8988T (cell line): ENCODE data around the gene F2RL2.
"Not testable (repeated sequence)": the region's sequence is repeated elsewhere in the genome, so short reads cannot be mapped to it uniquely, and the experiment has no call there.

Source experiments
- DNase-seq: peaks from one replicate; pipeline ENCODE4 v3.0.0; 2011

Gene F2RL2

DNA sequence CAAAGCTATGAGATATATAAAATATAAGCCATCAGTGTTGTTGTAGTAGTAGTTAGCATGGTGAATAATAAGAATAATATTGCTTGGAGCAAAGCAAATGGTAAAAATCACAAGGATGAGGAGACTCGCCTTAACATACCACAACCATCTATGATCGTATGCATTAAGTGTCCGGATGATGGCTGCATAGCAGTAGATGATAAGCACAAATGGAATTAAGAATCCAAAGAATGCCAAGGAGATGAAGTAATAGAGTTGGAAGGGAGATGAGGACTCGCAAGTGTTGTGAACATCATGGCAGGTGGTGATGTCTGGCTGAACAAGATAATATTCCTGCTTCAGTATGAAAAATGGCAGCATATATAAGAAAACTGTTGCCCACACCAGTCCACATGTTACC, 5.5 kb downstream of the F2RL2 start:
- DNase-seq: peak; percentile 14

DNA sequence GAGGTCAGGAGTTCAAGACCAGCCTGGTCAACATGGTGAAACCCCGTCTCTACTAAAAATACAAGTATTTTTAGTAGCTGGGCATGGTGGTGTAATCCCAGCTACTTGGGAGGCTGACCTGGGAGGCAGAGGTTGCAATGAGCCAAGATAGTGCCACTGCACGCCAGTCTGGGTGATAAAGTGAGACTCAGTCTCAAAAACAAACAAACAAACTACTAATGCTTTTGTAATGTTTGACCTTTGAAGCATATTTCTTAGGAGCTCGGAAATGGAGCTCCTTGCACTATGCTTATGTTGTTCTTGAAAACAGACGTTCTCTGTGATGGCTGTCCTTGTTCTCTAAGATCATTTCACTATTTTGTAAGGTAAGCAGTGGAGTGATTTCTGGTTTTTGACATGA, 6.0 kb downstream of the F2RL2 start:
- DNase-seq: no peak

DNA sequence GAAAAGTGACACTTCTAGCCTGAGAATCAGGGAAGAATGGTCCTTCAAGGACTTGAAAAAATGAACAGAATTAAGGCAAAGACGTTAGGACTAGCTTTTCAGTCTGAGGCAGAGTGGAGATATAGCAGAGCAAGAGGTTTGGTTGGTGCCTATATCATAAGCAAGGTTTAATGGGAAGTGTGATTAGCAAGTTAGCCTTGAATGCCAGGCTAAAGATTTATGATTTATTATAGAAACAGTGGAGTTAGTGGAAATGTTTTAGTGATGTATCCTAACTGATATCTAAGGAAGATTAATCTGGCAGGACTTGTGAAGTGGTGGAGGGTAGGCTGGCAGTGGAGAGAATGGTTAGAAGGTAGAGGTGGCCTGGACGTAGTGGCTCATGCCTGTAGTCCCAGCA, 7.0 kb downstream of the F2RL2 start:
- DNase-seq: no peak

DNA sequence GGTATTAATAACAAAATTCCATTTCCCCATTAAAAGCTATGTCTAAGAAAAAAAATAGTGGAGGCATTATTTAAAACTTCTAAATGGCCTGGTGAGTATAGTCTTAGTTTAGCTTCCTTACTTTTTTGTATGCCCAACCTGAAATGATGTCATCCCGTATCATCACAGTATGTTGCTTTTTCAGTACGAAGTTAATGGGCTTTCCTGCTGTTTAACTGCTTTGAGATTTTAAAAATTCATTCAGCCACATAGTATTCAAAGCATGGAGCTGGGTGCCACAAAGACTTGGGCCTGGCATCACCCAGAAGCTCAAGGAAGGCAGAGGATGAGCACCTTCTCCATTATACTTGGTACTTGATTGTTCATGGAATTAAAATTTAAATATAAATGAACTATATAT, 7.4 kb downstream of the F2RL2 start:
- no peak for DNase-seq

DNA sequence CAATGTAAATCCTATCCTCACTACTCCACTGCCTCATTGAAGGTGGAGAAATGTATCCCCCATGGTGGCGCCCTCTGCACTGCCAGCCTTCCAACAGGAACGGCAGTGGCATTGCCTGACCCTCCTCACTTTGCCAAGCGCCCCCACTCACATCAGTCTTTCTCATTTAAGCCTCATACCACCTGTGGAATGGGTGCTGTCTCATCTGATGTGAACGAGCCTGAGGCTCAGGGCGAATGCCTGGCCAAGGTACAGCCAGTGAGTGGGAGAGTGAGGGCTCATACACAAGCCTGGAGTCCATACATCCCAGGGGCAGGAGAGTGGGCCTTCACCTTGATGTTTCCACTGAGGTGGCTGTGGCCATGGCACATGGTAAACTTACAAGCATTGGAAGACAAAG, 10.3 kb downstream of the F2RL2 start:
- DNase-seq: no peak

DNA sequence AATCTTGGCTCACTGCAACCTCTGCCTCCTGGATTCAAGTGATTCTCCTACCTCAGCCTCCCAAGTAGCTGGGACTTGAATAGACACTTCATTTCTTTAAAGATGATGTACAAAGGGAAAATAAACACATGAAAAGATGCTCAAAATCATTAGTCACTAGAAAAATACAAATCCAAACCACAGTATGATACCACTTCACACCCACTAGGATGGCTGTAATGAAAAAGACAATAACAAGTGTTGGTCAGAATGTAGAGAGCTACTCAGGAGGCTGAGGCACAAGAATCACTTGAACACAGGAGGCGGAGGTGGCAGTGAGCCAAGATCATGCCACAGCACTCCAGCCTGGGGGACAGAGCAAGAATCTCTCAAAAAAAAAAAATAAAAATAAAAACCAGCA, 13.0 kb downstream of the F2RL2 start:
- DNase-seq: no peak

DNA sequence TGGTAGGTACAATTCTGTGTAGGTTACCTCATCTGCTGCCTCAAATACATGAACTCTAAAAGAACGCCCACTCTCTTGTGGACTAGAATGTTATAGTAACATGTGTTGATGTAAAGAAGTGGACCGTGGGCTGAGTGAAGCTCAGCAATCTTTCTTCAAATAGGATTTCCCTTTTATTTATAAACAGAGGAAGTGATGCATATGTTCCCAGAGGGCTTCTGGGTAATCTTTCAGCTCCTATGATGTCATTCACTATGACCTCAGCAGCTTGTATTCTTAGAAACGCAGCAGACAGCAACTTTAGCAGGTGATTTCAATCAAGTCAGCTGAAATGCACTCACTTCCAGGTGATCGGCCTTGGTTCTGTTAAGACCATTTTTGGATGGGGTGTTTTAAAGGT, 14.4 kb downstream of the F2RL2 start:
- no peak for DNase-seq

DNA sequence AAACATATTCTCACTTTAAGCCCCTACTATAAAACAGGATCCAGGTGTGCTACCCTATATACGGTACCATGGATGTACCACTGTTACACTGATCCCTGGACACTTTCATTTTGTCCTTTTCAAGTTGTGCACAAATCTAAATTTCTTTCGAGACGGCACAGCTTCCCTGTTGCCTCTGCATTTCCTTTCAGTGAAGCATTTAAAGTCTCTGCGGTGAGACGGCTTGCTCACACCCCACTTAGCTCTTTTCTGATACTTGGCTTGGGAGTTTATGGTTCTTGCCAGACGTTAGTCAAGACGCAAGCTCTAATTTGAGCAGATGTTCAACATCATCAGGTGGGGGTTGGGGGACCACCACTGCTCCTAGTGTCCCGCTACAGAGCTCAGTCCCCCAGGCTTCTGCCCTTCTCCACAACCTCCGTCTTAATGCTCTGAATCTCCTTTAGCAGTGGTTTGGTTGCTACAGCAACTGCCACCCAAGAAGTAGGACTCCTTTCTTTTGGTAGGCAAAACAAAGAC, 15.8 kb downstream of the F2RL2 start:
- DNase-seq: no peak

DNA sequence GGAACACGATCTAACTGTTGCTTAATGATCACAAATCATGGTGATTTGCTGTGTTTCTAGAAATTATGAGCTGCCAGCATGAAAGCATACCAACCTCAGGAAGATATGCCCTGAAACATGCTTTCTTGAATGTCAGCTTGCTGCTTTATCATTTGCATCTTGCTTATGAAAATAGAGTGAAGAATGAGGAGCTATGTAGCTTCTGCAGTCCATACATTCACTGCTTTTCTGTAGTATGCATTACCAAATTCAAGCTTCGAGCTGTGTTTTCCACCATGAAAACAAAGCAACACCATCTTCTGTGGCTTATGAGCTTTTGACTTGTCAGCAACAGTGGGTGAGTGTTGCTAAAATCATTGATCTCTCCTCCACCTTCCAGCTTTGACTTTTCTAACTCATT, 16.5 kb downstream of the F2RL2 start:
- DNase-seq: no peak

DNA sequence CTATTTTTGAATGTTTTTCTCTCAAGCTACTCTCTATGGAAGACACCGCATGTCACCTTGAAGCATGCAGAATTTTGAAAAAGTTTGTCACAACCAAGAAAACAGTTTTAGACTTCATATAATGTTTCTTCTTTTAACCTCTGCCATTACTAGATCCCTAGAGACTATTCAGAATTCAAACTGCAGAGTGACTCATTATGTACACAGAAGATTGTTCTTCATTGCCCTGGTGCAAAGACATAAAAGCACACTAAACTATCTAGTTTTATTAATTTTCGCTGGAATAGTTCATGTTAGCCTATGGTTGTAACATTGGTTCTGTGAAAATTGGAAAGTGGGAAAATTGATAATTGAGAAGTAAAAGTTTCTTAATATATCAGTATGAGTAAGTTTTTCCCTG, 18.4 kb downstream of the F2RL2 start:
- DNase-seq: no peak

DNA sequence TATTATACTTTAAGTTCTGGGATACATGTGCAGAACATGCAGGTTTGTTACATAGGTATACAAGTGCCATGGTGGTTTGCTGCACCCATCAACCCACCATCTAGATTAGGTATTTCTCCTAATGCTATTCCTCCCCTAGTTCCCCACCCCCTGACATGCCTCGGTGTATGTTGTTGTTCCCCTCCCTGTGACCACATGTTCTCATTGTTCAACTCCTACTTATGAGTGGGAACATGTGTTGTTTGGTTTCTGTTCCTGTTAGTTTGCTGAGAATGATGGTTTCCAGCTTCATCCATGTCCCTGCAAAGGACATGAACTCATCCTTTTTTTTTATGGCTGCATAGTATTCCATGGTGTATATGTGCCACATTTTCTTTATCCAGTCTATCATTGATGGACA, 19.2 kb downstream of the F2RL2 start:
- not testable (repeated sequence) for DNase-seq

DNA sequence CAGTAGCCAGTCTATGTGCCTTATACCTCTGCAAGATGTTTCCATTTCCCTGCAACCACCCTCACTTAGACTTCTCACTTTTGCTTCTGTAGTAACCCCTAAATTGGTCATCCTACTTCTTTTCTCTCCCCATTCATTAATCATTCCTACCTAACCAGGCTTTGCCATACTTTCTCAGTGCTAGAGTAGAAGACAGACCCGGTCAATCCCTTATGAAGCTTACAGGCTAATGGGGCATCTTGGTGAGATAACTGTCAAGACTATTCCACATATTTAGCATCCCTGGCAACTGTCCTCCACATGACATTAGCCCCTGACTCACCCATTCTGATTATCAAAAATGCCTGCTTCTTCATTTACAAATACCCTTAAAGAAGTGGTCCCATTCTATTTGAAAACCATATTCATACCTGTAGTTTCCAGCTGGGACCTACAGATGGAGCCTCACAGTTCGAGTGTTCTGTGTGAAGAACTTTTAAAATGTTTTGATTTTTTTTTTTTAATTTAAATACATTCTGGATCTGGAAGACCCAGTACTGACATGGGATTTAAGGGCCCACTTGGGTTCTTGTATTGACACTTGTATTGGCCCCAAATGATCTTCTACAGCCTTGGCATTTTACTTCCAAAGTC, 21.0 kb downstream of the F2RL2 start:
- no peak for DNase-seq

DNA sequence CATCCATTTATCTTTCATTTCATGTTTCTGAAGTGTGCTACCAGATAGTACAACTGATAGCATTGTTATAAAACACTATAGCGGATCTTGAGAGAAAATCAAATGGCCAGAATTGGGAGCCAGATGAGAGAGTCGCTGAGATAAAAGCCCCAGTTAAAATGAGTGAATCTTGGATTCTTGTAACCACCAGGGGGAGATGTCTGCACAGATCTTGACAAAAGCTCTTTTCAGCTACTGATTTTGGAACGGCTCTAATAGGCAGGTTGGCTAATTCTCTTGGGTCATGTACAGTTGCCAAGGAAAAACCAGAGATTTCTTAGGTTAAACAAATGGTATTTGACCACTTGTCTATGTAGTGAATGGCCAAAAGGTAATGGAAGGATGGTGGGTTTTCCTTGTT, 21.7 kb downstream of the F2RL2 start:
- DNase-seq: no peak

DNA sequence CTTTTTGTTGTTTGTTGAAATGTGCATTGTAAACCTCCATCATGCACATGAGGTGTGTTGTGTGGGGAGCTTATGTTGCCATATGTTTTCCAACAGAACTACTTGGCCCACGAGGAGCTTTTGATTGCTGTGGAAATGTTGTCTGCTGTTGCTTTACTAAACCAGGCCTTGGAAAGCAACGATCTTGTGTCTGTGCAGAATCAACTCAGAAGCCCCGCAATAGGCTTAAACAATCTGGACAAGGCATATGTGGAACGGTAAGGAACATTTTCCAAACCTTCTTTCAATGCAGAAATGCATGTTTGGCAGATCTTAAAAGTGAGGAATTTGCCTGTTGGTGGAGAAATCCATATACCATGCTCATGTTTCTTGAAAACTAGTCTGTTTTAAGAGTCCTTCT, 22.5 kb downstream of the F2RL2 start:
- DNase-seq: no peak

DNA sequence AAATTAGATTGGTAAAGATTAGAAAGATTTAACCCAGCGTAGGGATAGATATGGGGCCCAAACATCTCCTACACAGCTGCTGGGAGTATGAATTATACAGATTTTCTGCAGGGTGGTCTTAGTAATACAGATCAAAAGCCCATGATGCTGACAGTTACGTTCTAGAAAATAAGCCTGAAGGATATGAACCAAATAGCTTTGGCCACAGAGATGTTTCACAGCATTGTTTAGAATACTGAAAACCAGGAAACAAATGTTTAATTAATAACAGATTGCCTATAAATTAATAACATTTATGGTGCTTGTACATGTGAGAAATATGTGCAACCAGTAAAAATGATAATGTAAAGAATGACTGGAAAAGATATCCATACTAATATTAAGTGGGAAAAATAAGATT, 24.7 kb downstream of the F2RL2 start:
- DNase-seq: no peak

DNA sequence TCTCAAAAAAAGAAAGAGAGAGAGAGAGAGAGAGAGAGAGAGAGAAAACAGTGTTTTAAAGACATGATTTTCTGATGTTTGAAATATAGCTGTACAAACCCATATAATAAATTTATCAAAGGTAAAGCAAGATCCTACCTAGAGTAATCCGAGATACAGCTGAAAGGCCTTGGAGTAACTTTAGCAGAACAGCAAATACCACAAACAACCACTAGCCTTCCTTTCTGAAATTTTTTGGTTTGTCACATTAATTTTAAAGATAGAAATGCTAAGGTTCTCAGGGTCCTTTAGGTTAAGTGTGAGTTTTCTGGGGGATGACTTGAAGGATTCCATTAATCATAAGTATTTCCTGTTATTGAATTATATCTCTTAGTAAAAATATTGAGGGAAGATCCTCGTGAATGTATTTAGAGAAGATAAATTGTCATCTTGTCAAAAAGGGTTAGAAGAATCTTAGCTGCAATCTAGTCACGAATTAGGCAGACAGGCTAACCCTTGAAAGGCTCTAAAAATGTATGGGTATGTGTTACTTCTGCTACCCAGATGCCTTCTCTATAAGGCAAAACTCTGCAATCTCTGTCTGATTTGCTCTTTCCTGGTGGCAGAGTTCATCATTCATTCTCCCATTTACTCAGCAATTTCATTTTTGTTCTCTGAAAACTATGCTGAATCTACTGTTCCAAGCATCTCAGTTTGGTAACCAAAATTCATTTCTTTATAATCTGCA, 27.3 kb downstream of the F2RL2 start:
- no peak for DNase-seq

DNA sequence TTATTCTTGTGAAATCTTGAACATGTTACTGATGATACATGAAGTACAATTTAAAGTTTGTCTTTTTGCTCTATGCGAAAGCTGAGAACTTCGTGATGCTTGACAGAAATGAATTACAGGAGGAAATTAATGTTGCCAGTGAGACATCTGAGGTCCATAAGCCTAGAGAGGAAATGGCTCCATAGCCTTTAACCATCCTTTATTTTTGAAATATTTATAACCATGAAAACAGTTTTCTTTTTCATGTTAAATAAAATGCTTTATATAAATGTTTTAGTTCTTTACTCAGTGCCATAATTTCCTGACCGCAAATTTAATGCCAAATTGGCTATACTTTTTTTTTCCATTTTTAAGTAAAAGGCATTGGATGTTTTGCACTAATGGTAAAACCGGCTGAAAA, 29.1 kb downstream of the F2RL2 start:
- no peak for DNase-seq

DNA sequence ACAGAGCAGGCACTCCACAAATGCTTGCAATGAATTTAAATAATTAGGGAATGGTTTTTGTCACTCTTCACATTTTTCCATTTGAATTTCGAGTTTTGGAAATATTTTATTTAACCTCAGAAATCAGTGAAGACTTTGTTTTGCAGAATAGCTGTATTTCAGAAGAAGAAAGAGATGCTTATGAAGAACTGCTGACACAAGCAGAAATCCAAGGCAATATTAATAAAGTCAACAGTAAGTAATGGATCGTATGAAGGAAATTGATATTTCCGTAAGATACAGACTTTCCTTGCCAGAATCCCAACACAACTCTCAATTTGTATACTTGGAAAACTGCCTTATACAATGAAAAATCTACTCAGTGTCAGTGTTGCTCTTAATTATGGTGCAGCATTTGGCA, 30.5 kb downstream of the F2RL2 start:
- no peak for DNase-seq

DNA sequence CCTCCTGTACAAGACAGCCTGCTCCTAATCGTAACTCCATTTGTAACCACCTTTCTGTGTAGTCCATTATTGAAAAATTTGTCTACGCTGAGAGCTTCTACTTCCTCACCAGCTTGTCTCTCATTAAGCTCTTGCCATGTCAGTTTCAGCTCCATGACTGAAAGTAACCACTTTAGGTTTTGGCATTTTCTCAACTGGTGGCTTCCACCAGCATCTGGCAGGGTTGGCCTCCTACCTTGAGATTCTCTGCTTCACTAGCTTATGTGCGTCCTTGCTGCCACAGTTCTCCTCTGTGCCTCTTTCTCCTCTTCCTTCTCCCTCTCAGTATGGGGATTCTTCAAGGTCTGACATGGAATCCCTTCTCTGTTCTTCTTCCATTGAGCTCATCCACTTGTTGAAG, 31.8 kb downstream of the F2RL2 start:
- no peak for DNase-seq

DNA sequence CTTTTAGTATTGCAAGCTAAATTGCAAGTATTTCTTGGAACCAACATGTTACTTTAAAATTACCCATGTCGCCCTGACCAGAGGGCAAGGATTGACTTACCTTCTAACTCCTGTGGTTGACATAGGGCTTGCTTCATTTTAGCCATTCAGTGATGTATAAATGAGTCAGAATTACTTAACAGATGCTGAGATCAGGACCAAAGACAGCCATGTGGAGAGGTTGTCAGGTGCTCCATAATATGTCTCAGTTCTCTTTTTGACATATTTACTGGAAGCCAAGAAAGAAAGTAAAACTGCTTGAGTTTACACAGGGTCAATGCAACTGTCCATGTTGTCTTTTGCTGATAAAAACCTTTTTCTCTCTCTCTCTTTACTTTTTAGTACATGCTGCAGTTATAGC, 33.2 kb downstream of the F2RL2 start:
- DNase-seq: no peak

DNA sequence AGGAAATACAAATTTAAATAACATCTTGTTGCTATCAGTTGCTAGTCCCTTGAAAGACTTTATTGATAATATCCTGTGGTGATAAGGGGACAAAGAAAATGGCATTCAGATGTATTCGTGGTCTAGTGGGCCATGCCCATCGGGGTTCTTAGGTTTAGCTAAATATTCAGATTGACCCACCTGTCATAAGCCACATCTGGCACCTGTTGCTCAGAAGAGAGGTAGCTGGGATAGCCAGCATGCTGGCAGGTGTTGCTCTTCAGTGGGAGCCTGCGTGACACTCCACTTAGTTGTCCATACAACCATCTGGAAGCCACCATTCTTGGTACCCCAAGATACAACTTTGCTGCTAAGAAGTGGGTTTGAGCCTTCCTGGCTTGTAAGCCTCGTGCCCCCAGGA, 36.7 kb downstream of the F2RL2 start:
- DNase-seq: no peak

DNA sequence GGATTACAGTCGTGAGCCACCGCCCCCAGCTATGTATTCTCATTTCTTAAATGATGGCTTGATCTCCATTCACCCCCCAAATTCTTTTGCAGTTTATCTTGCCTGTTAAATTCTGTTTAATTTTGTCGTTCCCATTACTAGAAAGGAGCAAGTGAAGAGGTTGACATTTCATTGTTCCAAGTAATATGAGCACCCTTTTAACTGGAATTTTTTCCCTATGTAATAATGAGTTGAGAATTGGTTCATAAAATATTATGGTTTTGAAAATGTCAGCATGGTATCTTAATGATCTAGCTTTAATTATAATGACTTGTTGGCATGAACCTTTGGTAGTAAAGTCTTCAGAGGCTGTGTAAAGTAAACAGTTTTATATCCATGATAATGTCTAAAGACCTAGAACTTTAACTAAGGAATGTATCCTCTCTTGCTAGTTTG, 37.4 kb downstream of the F2RL2 start:
- no peak for DNase-seq

DNA sequence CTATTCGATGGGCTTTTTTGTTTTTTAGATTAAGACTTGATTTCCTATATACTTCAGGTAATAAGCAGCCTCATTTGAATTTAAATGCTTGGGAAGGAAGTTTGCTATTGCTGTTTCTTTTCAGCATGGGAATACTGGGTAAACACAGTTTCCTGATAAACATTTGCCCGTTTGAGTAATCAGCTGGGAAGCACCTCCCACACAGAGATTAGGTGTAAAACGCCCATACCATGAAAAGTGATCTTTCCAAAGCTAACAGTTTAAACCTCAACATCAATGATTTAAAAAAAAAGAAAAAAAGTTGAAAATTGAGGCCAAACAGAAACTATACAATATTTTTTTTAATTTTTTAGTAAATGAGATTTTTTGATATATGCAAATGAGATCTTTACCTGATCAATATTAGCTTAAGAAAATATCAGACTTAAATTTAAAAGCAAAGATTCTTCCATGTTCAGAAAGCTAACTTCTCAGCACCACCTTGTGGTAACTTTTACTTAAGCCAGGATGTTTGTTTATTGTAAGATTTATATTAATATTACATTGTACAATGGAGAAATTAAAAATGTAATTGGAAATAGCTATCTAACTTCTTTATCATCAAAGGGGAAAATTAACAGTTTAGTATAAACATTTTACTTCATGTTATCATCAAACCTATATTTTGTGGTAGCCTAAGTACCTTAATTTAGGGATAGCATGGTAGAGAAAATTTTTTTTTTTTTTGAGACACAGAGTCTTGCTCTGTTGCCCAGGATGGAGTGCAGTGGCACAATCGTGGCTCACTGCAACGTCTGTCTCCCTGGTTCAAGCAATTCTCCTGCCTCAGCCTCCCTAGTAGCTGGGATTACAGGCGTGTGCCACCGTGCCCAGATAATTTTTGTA, 39.8 kb downstream of the F2RL2 start:
- no peak for DNase-seq
